HFFc6 (cell line): ENCODE measurements around the gene PDS5A. TPM values are rescaled to one million over a fixed set of nuclear protein-coding genes. Genes with fewer than 3 reads are reported as not detected.

ENCODE experiments used
- DNase-seq: peaks from one replicate; pipeline ENCODE4 v3.0.0-alpha.2; 2018
- H3K27ac Mint-ChIP-seq: 2 replicates; pipeline ENCODE4 v1.8.0; 2020; ENCODE audit warnings: mild to moderate bottlenecking, mixed read lengths
- H3K27me3 Mint-ChIP-seq: 2 replicates; pipeline ENCODE4 v1.8.0; 2021; ENCODE audit warnings: mild to moderate bottlenecking, moderate library complexity, mixed read lengths; ENCODE audit not compliant: insufficient read depth
- H3K36me3 Mint-ChIP-seq: 2 replicates; pipeline ENCODE4 v1.8.0; 2021; ENCODE audit warnings: low read depth, mixed read lengths
- H3K4me1 Mint-ChIP-seq: 2 replicates; pipeline ENCODE4 v1.8.0; 2020; ENCODE audit warnings: low read depth, mixed read lengths
- H3K4me3 Mint-ChIP-seq: 2 replicates; pipeline ENCODE4 v1.8.0; 2020; ENCODE audit warnings: mild to moderate bottlenecking, moderate library complexity, mixed read lengths
- H3K9me3 Mint-ChIP-seq: 2 replicates; pipeline ENCODE4 v1.8.0; 2020; ENCODE audit warnings: mild to moderate bottlenecking, mixed read lengths
- CTCF ChIP-seq: fragments of 200-600 bp; sonication (generic); IDR thresholded peaks from 2 replicates; pipeline ENCODE4 v1.5.0; 2021; ENCODE audit warnings: antibody characterized with exemption, mild to moderate bottlenecking
- total RNA-seq, 6 experiments: library from RNA; stranded (reverse); fragmentation: NEBNext Ultra II Directional; extraction: Animal tissue kit (Norgen Biotek cat#: 25700); gene quantifications; 2 replicates in 1 of 6; 3 replicates in 5 of 6; pipeline ENCODE4 v1.2.3, GENCODE V29; 2021

The PDS5A gene
- total RNA-seq, 6 experiments from 2014 or later: 41.0 to 49.8 (median 46.8) TPM

GRCh38 chr4:39987485-39987884 lies 9.8 kb upstream of the PDS5A start:
- no peak overlapping the region for H3K27ac Mint-ChIP-seq
- H3K9me3 Mint-ChIP-seq: no peaks in the 10 kb centered on the region

GRCh38 chr4:39978904-39979303 lies 1.2 kb upstream of the PDS5A start:
- DNase-seq: no peak
- no peak overlapping the region for H3K4me3 Mint-ChIP-seq
- TF ChIP-seq CTCF: no peak
- H3K9me3 Mint-ChIP-seq: no peaks in the 10 kb centered on the region
- H3K27me3 Mint-ChIP-seq: no peaks in the 10 kb centered on the region; the same call in 1 of the 2 replicates
- H3K27ac Mint-ChIP-seq: no peak overlapping the region
- peaks cover 21% of the 10 kb centered on the region for H3K4me1 Mint-ChIP-seq
- peaks cover 10% of the 10 kb centered on the region for H3K36me3 Mint-ChIP-seq

More at GRCh38 chr4:39987485-39987884, 9.8 kb upstream of the PDS5A start:
- TF ChIP-seq CTCF: no peak
- Mint-ChIP-seq H3K4me3 (no peak overlapping the region), H3K36me3 (no peaks in the 10 kb centered on the region), H3K27me3 (no peaks in the 10 kb centered on the region), H3K4me1 (no peaks in the 10 kb centered on the region)
- DNase-seq: no peak

GRCh38 chr4:39978378-39978775 lies 666 bp upstream of the PDS5A start:
- DNase-seq: no peak
- Mint-ChIP-seq H3K36me3 (peaks cover 14% of the 10 kb centered on the region), H3K27me3 (no peaks in the 10 kb centered on the region; the same call in 1 of the 2 replicates), H3K4me1 (peaks cover 23% of the 10 kb centered on the region), H3K27ac (peak overlapping the region; percentile 82), H3K4me3 (peak overlapping the region; percentile 91), H3K9me3 (no peaks in the 10 kb centered on the region)
- TF ChIP-seq CTCF: no peak

GRCh38 chr4:39976945-39977488 lies 694 bp downstream of the PDS5A start:
- peaks cover 18% of the 10 kb centered on the region for H3K36me3 Mint-ChIP-seq
- no peaks in the 10 kb centered on the region for H3K9me3 Mint-ChIP-seq
- peaks cover 28% of the 10 kb centered on the region for H3K4me1 Mint-ChIP-seq
- H3K4me3 Mint-ChIP-seq: peak overlapping the region; percentile 91
- TF ChIP-seq CTCF: no peak
- H3K27me3 Mint-ChIP-seq: no peaks in the 10 kb centered on the region; the same call in 1 of the 2 replicates
- peak overlapping the region; percentile 83 for H3K27ac Mint-ChIP-seq
- no peak for DNase-seq

- peaks cover 18% of the 10 kb centered on the region for H3K36me3 Mint-ChIP-seq
- no peaks in the 10 kb centered on the region; the same call in 1 of the 2 replicates for H3K27me3 Mint-ChIP-seq
- DNase-seq: peak; percentile 81
- peaks cover 28% of the 10 kb centered on the region for H3K4me1 Mint-ChIP-seq
- peak overlapping the region; percentile 83 for H3K27ac Mint-ChIP-seq
- H3K4me3 Mint-ChIP-seq: peak overlapping the region; percentile 91
- TF ChIP-seq CTCF: peak; percentile 90
- H3K9me3 Mint-ChIP-seq: no peaks in the 10 kb centered on the region
Measured at GRCh38 chr4:39976141-39976944, 1.4 kb downstream of the PDS5A start.
